Natural killer cell (primary cell): ENCODE measurements around the gene GUCY1A2. TPM values are rescaled to one million over a fixed set of nuclear protein-coding genes. Genes with fewer than 3 reads are reported as not detected.

Source experiments
- ATAC-seq, 3 donors: fragments of 150-1000 bp in 2 of 3; fragments of 200-7000 bp in 1 of 3; cut with Tn5 transposase; 1 replicate in 1 of 3; 2 replicates in 2 of 3; pipeline ENCODE4 v1.10.0; 2021; ENCODE audit warnings: mild to moderate bottlenecking in 2 of 3, moderate library complexity in 2 of 3
- DNase-seq, 2 donors: peaks; one replicate each; pipeline versions ENCODE4 v3.0.0 to v3.0.0-alpha.2; 2013 to 2021; ENCODE audit warnings: mixed read lengths in 1 of 2
- H3K27ac ChIP-seq: one replicate; pipeline ENCODE4 v1.5.1; 2013; ENCODE audit warnings: mild to moderate bottlenecking, low read length
- H3K27me3 ChIP-seq: one replicate; pipeline ENCODE4 v1.6.1; 2013; ENCODE audit warnings: low read length; ENCODE audit not compliant: control insufficient read depth, insufficient read depth
- H3K36me3 ChIP-seq: one replicate; pipeline ENCODE4 v1.6.1; 2013; ENCODE audit warnings: low read length; ENCODE audit not compliant: control insufficient read depth, insufficient read depth
- H3K4me1 ChIP-seq: one replicate; pipeline ENCODE4 v1.6.1; 2013; ENCODE audit warnings: low read length; ENCODE audit not compliant: control insufficient read depth, insufficient read depth
- H3K4me3 ChIP-seq: one replicate; pipeline ENCODE4 v1.5.1; 2013; ENCODE audit warnings: low read length
- H3K9me3 ChIP-seq: one replicate; pipeline ENCODE4 v1.6.1; 2013; ENCODE audit warnings: low read length; ENCODE audit not compliant: control insufficient read depth, insufficient read depth
- H3K27ac Mint-ChIP-seq, 2 donors: one replicate each; pipeline ENCODE4 v1.8.0; 2022; ENCODE audit warnings: mild to moderate bottlenecking in 2 of 2, mixed read lengths in 2 of 2, moderate library complexity in 1 of 2
- H3K27me3 Mint-ChIP-seq, 2 donors: one replicate each; pipeline ENCODE4 v1.8.0; 2022; ENCODE audit warnings: low read depth in 2 of 2, mixed read lengths in 2 of 2
- H3K36me3 Mint-ChIP-seq: one replicate; pipeline ENCODE4 v1.8.0; 2022; ENCODE audit warnings: mixed read lengths
- H3K4me1 Mint-ChIP-seq, 2 donors: one replicate each; pipeline ENCODE4 v1.8.0; 2022; ENCODE audit warnings: mixed read lengths in 2 of 2
- H3K4me3 Mint-ChIP-seq: one replicate; pipeline ENCODE4 v1.8.0; 2022; ENCODE audit warnings: mild to moderate bottlenecking, moderate library complexity, mixed read lengths
- H3K9me3 Mint-ChIP-seq, 2 donors: one replicate each; pipeline ENCODE4 v1.8.0; 2022; ENCODE audit warnings: mixed read lengths in 2 of 2
- CTCF ChIP-seq: fragments of 200-600 bp; IDR thresholded peaks from one replicate; pipeline ENCODE4 v1.8.0; 2022; ENCODE audit warnings: antibody characterized with exemption
- WGBS: methylation state at CpG from one replicate; pipeline ENCODE4 v1.1.7; 2013; ENCODE audit warnings: missing lambda C conversion rate; ENCODE audit not compliant: insufficient coverage; 5-methylcytosine and 5-hydroxymethylcytosine counted together
- intact Hi-C: fragments of 100-400 bp; cut with micrococcal nuclease; formaldehyde crosslinking; loops from one replicate; pipeline ENCODE4 v1.14.2; 2022
- total RNA-seq, 4 donors: library from RNA; stranded (reverse); fragments of 120-200 nt in 1 of 4; gene quantifications; one replicate each; pipeline versions ENCODE4 v1.2.3 to v1.2.4, GENCODE V29; 2013 to 2022

GUCY1A2 gene
- total RNA-seq, 3 donors from 2014 or later (not counting 1 experiment from before 2014, with no cell fraction given), result 0.15 TPM; not detected in 2

GRCh38 chr11:106971864-106972263 is 46.4 kb downstream of the GUCY1A2 start:
- DNase-seq, result no peak
- H3K27me3 ChIP-seq, result no peaks in the 10 kb centered on the region
- no peak overlapping the region for H3K4me3 ChIP-seq
- H3K27ac ChIP-seq, result no peak overlapping the region
- Mint-ChIP-seq H3K9me3 (peaks cover 17 to 19% of the 10 kb centered on the region in 2 donors), H3K36me3 (no peaks in the 10 kb centered on the region), H3K27me3 (no peaks in the 10 kb centered on the region), H3K4me3 (no peak overlapping the region), H3K27ac (no peak overlapping the region), H3K4me1 (no peaks in the 10 kb centered on the region)
- H3K4me1 ChIP-seq, result no peaks in the 10 kb centered on the region
- H3K9me3 ChIP-seq, result no peaks in the 10 kb centered on the region
- no peak for ATAC-seq
- no peaks in the 10 kb centered on the region for H3K36me3 ChIP-seq
- intact Hi-C loops, result no loop called here
- no peak for TF ChIP-seq CTCF

GRCh38 chr11:106969644-106970355 is 48.5 kb downstream of the GUCY1A2 start:
- no peaks in the 10 kb centered on the region for H3K27me3 ChIP-seq
- DNase-seq, result no peak
- Mint-ChIP-seq H3K4me1 (no peaks in the 10 kb centered on the region), H3K4me3 (no peak overlapping the region), H3K27me3 (no peaks in the 10 kb centered on the region), H3K36me3 (no peaks in the 10 kb centered on the region), H3K27ac (no peak overlapping the region), H3K9me3 (peaks cover 17 to 18% of the 10 kb centered on the region in 2 donors)
- no peaks in the 10 kb centered on the region for H3K9me3 ChIP-seq
- H3K4me1 ChIP-seq, result no peaks in the 10 kb centered on the region
- no peaks in the 10 kb centered on the region for H3K36me3 ChIP-seq
- no peak for TF ChIP-seq CTCF
- H3K4me3 ChIP-seq, result no peak overlapping the region
- no peak for ATAC-seq
- H3K27ac ChIP-seq, result no peak overlapping the region
- intact Hi-C loops, result no loop called here
- no CpG with 5 or more reads among the region's 1 CpG for WGBS

- WGBS, result 100% methylated on average over 2 of the region's 2 CpGs
- Mint-ChIP-seq H3K4me1 (no peaks in the 10 kb centered on the region), H3K27me3 (no peaks in the 10 kb centered on the region), H3K36me3 (peaks cover 9% of the 10 kb centered on the region), H3K27ac (no peak overlapping the region), H3K9me3 (peaks cover 16 to 17% of the 10 kb centered on the region in 2 donors), H3K4me3 (no peak overlapping the region)
- H3K27me3 ChIP-seq, result no peaks in the 10 kb centered on the region
- ATAC-seq (no peak), DNase-seq (no peak)
- H3K36me3 ChIP-seq, result no peaks in the 10 kb centered on the region
- H3K4me1 ChIP-seq, result no peaks in the 10 kb centered on the region
- no peak overlapping the region for H3K27ac ChIP-seq
- intact Hi-C loops, result no loop called here
- no peaks in the 10 kb centered on the region for H3K9me3 ChIP-seq
- H3K4me3 ChIP-seq, result no peak overlapping the region
- TF ChIP-seq CTCF, result no peak
Observed at GRCh38 chr11:106962995-106963394, 55.3 kb downstream of the GUCY1A2 start.

- ATAC-seq (no peak), DNase-seq (no peak)
- Histone ChIP-seq H3K4me1 (no peaks in the 10 kb centered on the region), H3K27me3 (no peaks in the 10 kb centered on the region), H3K9me3 (peaks cover 3% of the 10 kb centered on the region), H3K27ac (no peak overlapping the region), H3K36me3 (no peaks in the 10 kb centered on the region), H3K4me3 (no peak overlapping the region)
- Mint-ChIP-seq H3K27me3 (no peaks in the 10 kb centered on the region), H3K27ac (no peak overlapping the region), H3K4me3 (no peak overlapping the region), H3K36me3 (peaks cover 9% of the 10 kb centered on the region), H3K4me1 (no peaks in the 10 kb centered on the region), H3K9me3 (peaks cover 9 to 14% of the 10 kb centered on the region in 2 donors)
- no peak for TF ChIP-seq CTCF
- no CpG with 5 or more reads among the region's 1 CpG for WGBS
- intact Hi-C loops, result no loop called here
Observed at GRCh38 chr11:106961518-106961917, 56.8 kb downstream of the GUCY1A2 start.
